Thyroid gland (tissue), 4 donors: ENCODE measurements around the gene CDYL2.

Source experiments
- POLR2A ChIP-seq, 2 donors: fragments of 450-650 bp; IDR thresholded peaks; one replicate each; pipeline ENCODE4 v1.6.1; 2017; ENCODE audit warnings: antibody characterized with exemption in 2 of 2, mild to moderate bottlenecking in 2 of 2, moderate library complexity in 1 of 2
- TF ChIP-seq, protein P1 (sequence below), 6 experiments: fragments of 200-600 bp in 3 of 6; fragments of 450-650 bp in 3 of 6; sonication (generic) in 3 of 6; IDR thresholded peaks; one replicate each; pipeline ENCODE4 v1.5.1; 2016 to 2019; ENCODE audit warnings: antibody characterized with exemption in 6 of 6, mild to moderate bottlenecking in 2 of 6, inconsistent platforms in 1 of 6, moderate library complexity in 1 of 6

DNA sequence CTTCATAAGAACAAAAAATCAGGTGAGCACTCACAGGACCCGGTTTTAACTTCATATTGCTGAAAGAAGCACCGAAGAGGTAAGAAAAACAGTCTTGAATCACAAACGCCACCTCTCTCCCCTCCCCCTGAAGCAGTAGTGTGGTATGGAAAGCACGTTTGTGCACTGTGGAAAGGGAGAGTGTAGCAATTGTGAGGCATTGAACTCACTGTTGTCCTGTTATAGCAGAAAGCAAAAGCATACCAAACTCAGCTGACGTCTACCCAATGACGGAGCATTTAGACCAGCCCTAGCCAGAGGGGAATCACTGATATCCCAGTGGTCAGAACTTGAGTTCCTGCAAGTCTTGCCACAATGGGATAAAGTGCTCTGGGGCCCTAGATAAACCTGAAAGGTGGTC lies 164.8 kb downstream of the CDYL2 start:
- TF ChIP-seq, protein P1, sequence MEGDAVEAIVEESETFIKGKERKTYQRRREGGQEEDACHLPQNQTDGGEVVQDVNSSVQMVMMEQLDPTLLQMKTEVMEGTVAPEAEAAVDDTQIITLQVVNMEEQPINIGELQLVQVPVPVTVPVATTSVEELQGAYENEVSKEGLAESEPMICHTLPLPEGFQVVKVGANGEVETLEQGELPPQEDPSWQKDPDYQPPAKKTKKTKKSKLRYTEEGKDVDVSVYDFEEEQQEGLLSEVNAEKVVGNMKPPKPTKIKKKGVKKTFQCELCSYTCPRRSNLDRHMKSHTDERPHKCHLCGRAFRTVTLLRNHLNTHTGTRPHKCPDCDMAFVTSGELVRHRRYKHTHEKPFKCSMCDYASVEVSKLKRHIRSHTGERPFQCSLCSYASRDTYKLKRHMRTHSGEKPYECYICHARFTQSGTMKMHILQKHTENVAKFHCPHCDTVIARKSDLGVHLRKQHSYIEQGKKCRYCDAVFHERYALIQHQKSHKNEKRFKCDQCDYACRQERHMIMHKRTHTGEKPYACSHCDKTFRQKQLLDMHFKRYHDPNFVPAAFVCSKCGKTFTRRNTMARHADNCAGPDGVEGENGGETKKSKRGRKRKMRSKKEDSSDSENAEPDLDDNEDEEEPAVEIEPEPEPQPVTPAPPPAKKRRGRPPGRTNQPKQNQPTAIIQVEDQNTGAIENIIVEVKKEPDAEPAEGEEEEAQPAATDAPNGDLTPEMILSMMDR (IDR thresholded peaks at IDR 0.05), result no peak
- TF ChIP-seq POLR2A (IDR thresholded peaks at IDR 0.05), result no peak
